Endodermal cell (in vitro differentiated cells): Measurements from ENCODE around the gene IBTK. TPM values are rescaled to one million over a fixed set of nuclear protein-coding genes. Genes with fewer than 3 reads are reported as not detected.
"Not testable (repeated sequence)": the region's sequence is repeated elsewhere in the genome, so short reads cannot be mapped to it uniquely, and the experiment has no call there.

Experiments
- DNase-seq: peaks from one replicate; pipeline ENCODE4 v3.0.0-alpha.2; 2017
- H3K27ac ChIP-seq: 2 replicates; pipeline ENCODE4 v1.5.1; 2013; ENCODE audit warnings: mild to moderate bottlenecking, low read depth, low read length, moderate library complexity
- H3K27me3 ChIP-seq: 2 replicates; pipeline ENCODE4 v1.6.1; 2013; ENCODE audit warnings: mild to moderate bottlenecking, low read length, moderate library complexity; ENCODE audit not compliant: insufficient read depth, control insufficient read depth, poor library complexity, severe bottlenecking
- H3K36me3 ChIP-seq: 2 replicates; pipeline ENCODE4 v1.7.0; 2013; ENCODE audit warnings: mild to moderate bottlenecking, low read length, moderate library complexity; ENCODE audit not compliant: control insufficient read depth, insufficient read depth
- H3K4me1 ChIP-seq: one replicate; pipeline ENCODE4 v1.7.0; 2013; ENCODE audit warnings: low read length; ENCODE audit not compliant: control insufficient read depth, insufficient read depth
- H3K4me3 ChIP-seq: 2 replicates; pipeline ENCODE4 v1.5.1; 2013; ENCODE audit warnings: mild to moderate bottlenecking, low read length, moderate library complexity
- H3K9ac ChIP-seq: 2 replicates; pipeline ENCODE4 v1.6.1; 2013; ENCODE audit warnings: mild to moderate bottlenecking, low read length, moderate library complexity; ENCODE audit not compliant: poor library complexity, severe bottlenecking; ENCODE audit errors: extremely low read depth
- H3K9me3 ChIP-seq: 2 replicates; pipeline ENCODE4 v1.6.1; 2013; ENCODE audit warnings: mild to moderate bottlenecking, low read length, moderate library complexity; ENCODE audit not compliant: control insufficient read depth
- H3K27ac Mint-ChIP-seq: 2 replicates; pipeline ENCODE4 v1.8.0; 2020; ENCODE audit warnings: mixed read lengths
- H3K27me3 Mint-ChIP-seq: 2 replicates; pipeline ENCODE4 v1.8.0; 2021; ENCODE audit warnings: mild to moderate bottlenecking, mixed read lengths; ENCODE audit not compliant: insufficient read depth
- H3K36me3 Mint-ChIP-seq: 2 replicates; pipeline ENCODE4 v1.8.0; 2020; ENCODE audit warnings: low read depth, mixed read lengths
- H3K4me1 Mint-ChIP-seq: 2 replicates; pipeline ENCODE4 v1.8.0; 2020; ENCODE audit warnings: mixed read lengths
- H3K4me3 Mint-ChIP-seq: 2 replicates; pipeline ENCODE4 v1.8.0; 2020; ENCODE audit warnings: mild to moderate bottlenecking, moderate library complexity, mixed read lengths
- H3K9me3 Mint-ChIP-seq: 2 replicates; pipeline ENCODE4 v1.8.0; 2020; ENCODE audit warnings: mild to moderate bottlenecking, mixed read lengths
- WGBS, 2 experiments: methylation state at CpG; one replicate each; pipeline versions ENCODE4 v1.1.5 to v1.1.7; 2013; ENCODE audit warnings: missing lambda C conversion rate in 2 of 2, mixed read lengths in 1 of 2; ENCODE audit not compliant: insufficient coverage in 1 of 2, insufficient read length in 1 of 2; 5-methylcytosine and 5-hydroxymethylcytosine counted together
- total RNA-seq, 2 donors: library from RNA; stranded (reverse); fragmentation: NEBNext Ultra II Directional in 1 of 2; extraction: Animal tissue kit (Norgen Biotek cat#: 25700) in 1 of 2; gene quantifications; 2 replicates in 1 of 2; 3 replicates in 1 of 2; pipeline ENCODE4 v1.2.1, GENCODE V29; 2021
- TF ChIP-seq, protein P1 (sequence below): fragments of 200-600 bp; sonication (generic); conservative IDR thresholded peaks from 2 replicates; pipeline ENCODE4 v1.5.0; 2021; ENCODE audit warnings: antibody characterized with exemption, mild to moderate bottlenecking

IBTK gene
- total RNA-seq, 2 donors from 2014 or later = 35.8 to 46.2 TPM

DNA sequence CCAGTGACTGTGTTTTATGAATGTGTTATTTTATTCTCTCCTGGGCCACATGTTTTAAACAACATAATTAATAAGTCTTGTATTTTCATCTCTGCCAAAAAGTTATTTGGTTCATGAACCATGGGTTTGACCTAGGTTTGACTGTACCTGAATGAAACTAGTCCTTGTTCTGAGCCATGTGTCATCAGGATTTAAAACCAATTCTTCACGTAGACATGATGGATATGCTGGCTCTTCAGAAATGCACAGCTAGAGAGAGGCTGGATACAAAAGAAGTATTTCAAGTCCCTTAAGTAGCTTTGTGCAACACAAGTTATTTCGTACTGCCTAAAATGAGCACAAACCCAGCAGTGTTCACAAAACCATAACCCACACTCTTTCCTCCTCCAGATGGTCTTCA, 116.1 kb downstream of the IBTK start:
- H3K27ac ChIP-seq = no peak overlapping the region
- Mint-ChIP-seq H3K36me3 (no peaks in the 10 kb centered on the region), H3K4me3 (no peak overlapping the region), H3K9me3 (no peaks in the 10 kb centered on the region), H3K4me1 (no peaks in the 10 kb centered on the region), H3K27me3 (no peaks in the 10 kb centered on the region), H3K27ac (no peak overlapping the region)
- no peak overlapping the region for H3K4me3 ChIP-seq
- H3K36me3 ChIP-seq = no peaks in the 10 kb centered on the region
- peaks cover 4% of the 10 kb centered on the region for H3K9me3 ChIP-seq
- 80 to 96% methylated on average over 1 to 2 of the region's 2 CpGs for WGBS, 2 experiments
- no peak for DNase-seq
- H3K4me1 ChIP-seq = no peaks in the 10 kb centered on the region
- H3K9ac ChIP-seq = no peak overlapping the region
- TF ChIP-seq, protein P1, sequence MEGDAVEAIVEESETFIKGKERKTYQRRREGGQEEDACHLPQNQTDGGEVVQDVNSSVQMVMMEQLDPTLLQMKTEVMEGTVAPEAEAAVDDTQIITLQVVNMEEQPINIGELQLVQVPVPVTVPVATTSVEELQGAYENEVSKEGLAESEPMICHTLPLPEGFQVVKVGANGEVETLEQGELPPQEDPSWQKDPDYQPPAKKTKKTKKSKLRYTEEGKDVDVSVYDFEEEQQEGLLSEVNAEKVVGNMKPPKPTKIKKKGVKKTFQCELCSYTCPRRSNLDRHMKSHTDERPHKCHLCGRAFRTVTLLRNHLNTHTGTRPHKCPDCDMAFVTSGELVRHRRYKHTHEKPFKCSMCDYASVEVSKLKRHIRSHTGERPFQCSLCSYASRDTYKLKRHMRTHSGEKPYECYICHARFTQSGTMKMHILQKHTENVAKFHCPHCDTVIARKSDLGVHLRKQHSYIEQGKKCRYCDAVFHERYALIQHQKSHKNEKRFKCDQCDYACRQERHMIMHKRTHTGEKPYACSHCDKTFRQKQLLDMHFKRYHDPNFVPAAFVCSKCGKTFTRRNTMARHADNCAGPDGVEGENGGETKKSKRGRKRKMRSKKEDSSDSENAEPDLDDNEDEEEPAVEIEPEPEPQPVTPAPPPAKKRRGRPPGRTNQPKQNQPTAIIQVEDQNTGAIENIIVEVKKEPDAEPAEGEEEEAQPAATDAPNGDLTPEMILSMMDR = no peak
- no peaks in the 10 kb centered on the region for H3K27me3 ChIP-seq

DNA sequence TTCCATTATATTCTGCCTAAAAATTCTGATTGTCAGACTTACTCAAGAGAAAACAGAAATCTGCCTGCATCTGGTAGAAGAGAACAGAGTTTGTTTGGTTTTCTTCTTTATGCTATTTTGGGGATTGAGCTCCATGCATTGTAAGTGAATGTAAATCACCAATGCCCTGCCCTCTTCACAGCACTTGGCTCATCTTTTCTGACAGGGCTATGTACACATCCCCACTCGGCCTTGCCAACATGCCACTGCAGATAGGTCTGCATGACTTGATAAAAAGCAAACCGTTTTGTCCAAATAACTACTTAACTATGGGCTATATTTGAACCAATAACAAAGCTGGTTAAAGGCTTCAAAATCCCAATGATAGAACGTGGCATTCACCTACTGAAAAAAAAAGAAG, 117.7 kb downstream of the IBTK start:
- H3K27ac Mint-ChIP-seq = no peak overlapping the region
- no peaks in the 10 kb centered on the region for H3K36me3 ChIP-seq
- H3K4me1 ChIP-seq = no peaks in the 10 kb centered on the region
- H3K9me3 ChIP-seq = peaks cover 4% of the 10 kb centered on the region
- H3K4me3 ChIP-seq = no peak overlapping the region
- H3K27me3 Mint-ChIP-seq = no peaks in the 10 kb centered on the region
- H3K36me3 Mint-ChIP-seq = no peaks in the 10 kb centered on the region
- H3K4me3 Mint-ChIP-seq = no peak overlapping the region
- WGBS, 2 experiments = 76 to 87% methylated on average over 3 of the region's 3 CpGs
- no peaks in the 10 kb centered on the region for H3K27me3 ChIP-seq
- no peak for DNase-seq
- H3K9me3 Mint-ChIP-seq = peaks cover 7% of the 10 kb centered on the region
- no peaks in the 10 kb centered on the region for H3K4me1 Mint-ChIP-seq
- no peak overlapping the region for H3K9ac ChIP-seq
- TF ChIP-seq, protein P1 = no peak
- no peak overlapping the region for H3K27ac ChIP-seq

- not testable (repeated sequence) for H3K4me1 Mint-ChIP-seq, H3K4me3 ChIP-seq, H3K36me3 Mint-ChIP-seq, H3K9me3 Mint-ChIP-seq, DNase-seq, H3K27me3 ChIP-seq, H3K36me3 ChIP-seq, H3K27ac Mint-ChIP-seq, H3K4me3 Mint-ChIP-seq, H3K27ac ChIP-seq, H3K27me3 Mint-ChIP-seq, H3K9ac ChIP-seq, H3K9me3 ChIP-seq, H3K4me1 ChIP-seq
- 93 to 94% methylated on average over 8 to 9 of the region's 9 CpGs for WGBS, 2 experiments
These were observed 118.6 kb downstream of the IBTK start for GRCh38 chr6:82128973-82129372.

- no peak overlapping the region for H3K9ac ChIP-seq
- no peaks in the 10 kb centered on the region for H3K27me3 ChIP-seq
- Mint-ChIP-seq H3K36me3 (no peaks in the 10 kb centered on the region), H3K4me3 (no peak overlapping the region), H3K27me3 (no peaks in the 10 kb centered on the region), H3K27ac (no peak overlapping the region), H3K4me1 (no peaks in the 10 kb centered on the region), H3K9me3 (peaks cover 8% of the 10 kb centered on the region)
- no peaks in the 10 kb centered on the region for H3K36me3 ChIP-seq
- H3K27ac ChIP-seq = no peak overlapping the region
- no peak for DNase-seq
- no peak overlapping the region for H3K4me3 ChIP-seq
- TF ChIP-seq, protein P1 = no peak
- 94 to 98% methylated on average over 3 to 7 of the region's 7 CpGs for WGBS, 2 experiments
- no peaks in the 10 kb centered on the region for H3K9me3 ChIP-seq
- H3K4me1 ChIP-seq = no peaks in the 10 kb centered on the region
These were observed 123.9 kb downstream of the IBTK start for GRCh38 chr6:82123632-82124031.
